Parathyroid adenoma (tissue), 2 donors: Measurements from ENCODE around the gene HMGN1.

Experiments
- H2AFZ ChIP-seq: fragments of 300-600 bp; sonication (generic); one replicate; pipeline ENCODE4 v1.7.0; 2017; ENCODE audit warnings: antibody characterized with exemption, mild to moderate bottlenecking
- H3K27ac ChIP-seq: fragments of 300-600 bp; sonication (generic); one replicate; pipeline ENCODE4 v1.7.0; 2017
- H3K27me3 ChIP-seq: fragments of 300-600 bp; sonication (generic); one replicate; pipeline ENCODE4 v1.7.0; 2017; ENCODE audit warnings: low read length; ENCODE audit not compliant: control insufficient read depth, insufficient read depth
- H3K36me3 ChIP-seq: fragments of 300-600 bp; sonication (generic); one replicate; pipeline ENCODE4 v1.7.0; 2017; ENCODE audit warnings: low read length; ENCODE audit not compliant: control insufficient read depth, insufficient read depth
- H3K4me1 ChIP-seq: fragments of 300-600 bp; sonication (generic); one replicate; pipeline ENCODE4 v1.7.0; 2017; ENCODE audit warnings: control low read depth
- H3K4me2 ChIP-seq: fragments of 300-600 bp; sonication (generic); one replicate; pipeline ENCODE4 v1.7.0; 2017; ENCODE audit warnings: low read length
- H3K4me3 ChIP-seq: fragments of 300-600 bp; sonication (generic); one replicate; pipeline ENCODE4 v1.7.0; 2017; ENCODE audit warnings: low read depth, low read length
- H3K79me2 ChIP-seq: fragments of 300-600 bp; sonication (generic); one replicate; pipeline ENCODE4 v1.7.0; 2017; ENCODE audit warnings: control low read depth
- H3K9ac ChIP-seq: fragments of 300-600 bp; sonication (generic); one replicate; pipeline ENCODE4 v1.7.0; 2017; ENCODE audit warnings: mild to moderate bottlenecking
- H3K9me3 ChIP-seq: fragments of 300-600 bp; sonication (generic); one replicate; pipeline ENCODE4 v1.7.0; 2017; ENCODE audit warnings: low read length; ENCODE audit not compliant: control insufficient read depth
- CTCF ChIP-seq: fragments of 300-600 bp; sonication (generic); IDR thresholded peaks from one replicate; pipeline ENCODE4 v1.7.0; 2017; ENCODE audit warnings: antibody characterized with exemption, mild to moderate bottlenecking
- donor health status: primary hyperparathyroidism.

Gene HMGN1

DNA sequence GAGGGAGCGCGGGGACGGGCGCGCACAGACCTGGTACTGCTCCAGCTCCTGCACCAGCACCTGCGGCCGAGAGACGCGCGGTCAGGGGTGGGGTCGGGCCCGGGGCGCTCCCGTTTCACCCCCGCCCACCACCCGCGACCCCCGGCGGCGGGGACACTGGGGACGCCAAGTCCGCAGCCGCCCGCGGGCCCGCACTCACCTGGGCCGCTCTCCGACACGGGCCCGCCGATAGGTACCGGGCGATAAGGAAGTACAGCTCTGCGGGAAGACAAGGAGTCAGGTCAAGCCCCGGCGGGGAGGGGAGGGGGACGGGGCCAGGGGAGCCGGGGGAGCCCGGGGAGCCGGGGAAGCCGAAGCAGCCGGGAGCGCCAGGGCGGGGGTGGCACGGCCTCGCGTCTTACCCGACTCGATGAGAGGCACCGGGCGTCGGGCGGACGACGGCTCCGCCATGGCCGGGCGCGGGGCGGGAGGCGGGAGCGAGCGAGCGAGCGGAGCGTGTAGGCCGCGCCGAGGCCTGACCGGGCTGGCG lies 35.8 kb downstream of the HMGN1 start:
- Histone ChIP-seq H3K79me2 (peaks cover 15% of the 10 kb centered on the region), H3K36me3 (no peaks in the 10 kb centered on the region), H3K9me3 (no peaks in the 10 kb centered on the region), H3K4me3 (peak overlapping the region; percentile 67), H3K4me1 (peaks cover 6% of the 10 kb centered on the region), H3K4me2 (peak overlapping the region; percentile 100), H3K9ac (peak overlapping the region; percentile 28), H3K27me3 (no peaks in the 10 kb centered on the region), H3K27ac (peak overlapping the region; percentile 93), H2AFZ (peak overlapping the region; percentile 79)
- no peak for TF ChIP-seq CTCF

DNA sequence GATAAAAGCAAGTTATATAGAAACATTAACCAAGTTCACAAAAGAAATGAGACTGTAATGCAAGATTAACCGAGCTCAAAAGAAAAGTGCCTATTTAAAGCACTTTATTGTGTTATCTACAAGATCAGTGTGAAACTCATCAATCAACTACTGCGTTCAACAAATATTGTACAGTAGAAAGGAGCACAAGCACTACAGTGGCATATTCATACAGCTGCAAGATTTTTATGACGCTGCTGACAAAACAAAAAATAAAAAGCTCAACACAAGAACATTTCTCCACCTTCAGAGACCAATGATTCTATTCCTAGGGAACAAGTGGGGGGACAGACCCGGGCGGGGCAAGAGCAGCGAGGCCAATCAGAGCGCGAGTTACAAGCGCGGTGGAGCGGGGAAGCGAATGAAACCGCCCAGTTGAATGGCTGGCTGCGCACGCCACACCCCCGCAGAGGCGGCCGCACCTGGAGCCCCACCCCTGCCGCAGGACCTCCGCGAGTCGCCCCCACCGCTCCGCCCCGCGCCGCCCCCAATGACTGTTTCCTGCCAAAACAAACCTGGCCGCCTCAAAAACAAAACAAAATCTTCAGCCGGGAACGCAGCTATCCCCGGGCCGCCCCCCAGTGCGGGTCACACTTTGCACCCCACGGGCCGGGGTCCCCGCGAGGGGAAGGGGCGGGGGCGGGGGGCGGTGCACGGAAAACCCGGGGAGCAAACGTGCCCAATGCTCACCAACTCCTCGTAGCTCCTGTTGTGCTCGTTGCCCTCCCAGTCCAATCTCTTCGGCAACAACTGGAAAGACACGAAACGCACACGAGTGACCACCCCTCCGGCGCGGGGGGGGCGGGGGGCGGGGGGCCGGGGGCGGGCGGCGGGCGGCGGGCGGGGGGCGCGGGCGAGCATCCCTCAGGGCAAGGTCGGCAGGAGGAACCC lies 36.5 kb downstream of the HMGN1 start:
- Histone ChIP-seq H3K27ac (peak overlapping the region; percentile 49), H3K4me1 (peaks cover 6% of the 10 kb centered on the region), H3K4me3 (peak overlapping the region; percentile 68), H3K79me2 (peaks cover 22% of the 10 kb centered on the region), H2AFZ (peak overlapping the region; percentile 68), H3K27me3 (no peaks in the 10 kb centered on the region), H3K4me2 (peak overlapping the region; percentile 100), H3K9ac (no peak overlapping the region), H3K36me3 (no peaks in the 10 kb centered on the region), H3K9me3 (no peaks in the 10 kb centered on the region)
- no peak for TF ChIP-seq CTCF

- Histone ChIP-seq H3K9me3 (no peaks in the 10 kb centered on the region), H3K4me2 (no peak overlapping the region), H2AFZ (no peak overlapping the region), H3K4me1 (peaks cover 6% of the 10 kb centered on the region), H3K4me3 (no peak overlapping the region), H3K27ac (no peak overlapping the region), H3K36me3 (no peaks in the 10 kb centered on the region), H3K79me2 (peaks cover 25% of the 10 kb centered on the region), H3K9ac (no peak overlapping the region), H3K27me3 (no peaks in the 10 kb centered on the region)
- TF ChIP-seq CTCF = no peak
Observed at GRCh38 chr21:39311164-39311563, 37.7 kb downstream of the HMGN1 start.

- Histone ChIP-seq H3K4me1 (peaks cover 6% of the 10 kb centered on the region), H3K27ac (no peak overlapping the region), H3K4me3 (no peak overlapping the region), H2AFZ (no peak overlapping the region), H3K9me3 (no peaks in the 10 kb centered on the region), H3K27me3 (no peaks in the 10 kb centered on the region), H3K4me2 (no peak overlapping the region), H3K9ac (no peak overlapping the region), H3K79me2 (peaks cover 37% of the 10 kb centered on the region), H3K36me3 (no peaks in the 10 kb centered on the region)
- no peak for TF ChIP-seq CTCF
Observed at GRCh38 chr21:39307466-39307865, 41.4 kb downstream of the HMGN1 start.
